Smooth muscle cell (in vitro differentiated cells): ENCODE measurements around the gene GPATCH3. TPM values are rescaled to one million over a fixed set of nuclear protein-coding genes. Genes with fewer than 3 reads are reported as not detected.

Experiments used
- DNase-seq: peaks from one replicate; lab custom pipeline; 2025; ENCODE audit not compliant: unreplicated experiment; lab: John Stamatoyannopoulos, UW
- H2AFZ ChIP-seq: fragments of 200-600 bp; sonication (generic); 2 replicates; pipeline ENCODE4 v1.6.0; 2016; ENCODE audit warnings: antibody characterized with exemption, low read depth, mild to moderate bottlenecking
- H3F3A ChIP-seq: fragments of 200-600 bp; sonication (generic); 2 replicates; pipeline ENCODE4 v1.6.0; 2017; ENCODE audit warnings: antibody characterized with exemption, low read depth
- H3K27ac ChIP-seq: fragments of 200-600 bp; sonication (generic); 2 replicates; pipeline ENCODE4 v1.5.1; 2016; ENCODE audit warnings: low read depth, mild to moderate bottlenecking
- H3K27me3 ChIP-seq: fragments of 200-600 bp; sonication (generic); 2 replicates; pipeline ENCODE4 v1.6.1; 2016; ENCODE audit warnings: low read depth, mild to moderate bottlenecking
- H3K36me3 ChIP-seq: fragments of 200-600 bp; sonication (generic); 2 replicates; pipeline ENCODE4 v1.5.1; 2016; ENCODE audit warnings: low read depth
- H3K4me1 ChIP-seq: fragments of 200-600 bp; sonication (generic); 2 replicates; pipeline ENCODE4 v1.5.1; 2016; ENCODE audit warnings: low read depth
- H3K4me2 ChIP-seq: fragments of 200-600 bp; sonication (generic); 2 replicates; pipeline ENCODE4 v1.6.0; 2016; ENCODE audit warnings: mild to moderate bottlenecking
- H3K4me3 ChIP-seq: fragments of 200-600 bp; sonication (generic); 2 replicates; pipeline ENCODE4 v1.5.1; 2016; ENCODE audit warnings: mild to moderate bottlenecking
- H3K79me2 ChIP-seq: fragments of 200-600 bp; sonication (generic); 2 replicates; pipeline ENCODE4 v1.6.0; 2016; ENCODE audit warnings: low read depth, mild to moderate bottlenecking
- H3K9ac ChIP-seq: fragments of 200-600 bp; sonication (generic); 2 replicates; pipeline ENCODE4 v1.6.0; 2016; ENCODE audit warnings: low read depth
- H3K9me3 ChIP-seq: fragments of 200-600 bp; sonication (generic); replicated peaks from 2 replicates; pipeline ENCODE4 v1.5.1; 2016; ENCODE audit warnings: low read depth
- H4K20me1 ChIP-seq: fragments of 200-600 bp; sonication (generic); 2 replicates; pipeline ENCODE4 v1.6.0; 2016; ENCODE audit warnings: low read depth
- WGBS: methylation state at CpG from one replicate; pipeline ENCODE4 v1.1.7; 2016; ENCODE audit warnings: low lambda C conversion rate; 5-methylcytosine and 5-hydroxymethylcytosine counted together
- polyA plus RNA-seq: library from polyadenylated mRNA; unstranded; fragments of >200 nt; fragmentation: Nextera tagmentation; extraction: Ambion mirVana; gene quantifications from 2 replicates; pipeline ENCODE4 v1.2.1, GENCODE V29; 2016
- total RNA-seq: library from RNA; depleted of rRNA; stranded (reverse); fragments of >200 nt; gene quantifications from 2 replicates; pipeline ENCODE4 v1.2.3, GENCODE V29; 2014
- TF ChIP-seq, protein P1 (sequence below): fragments of 200-600 bp; sonication (generic); IDR thresholded peaks from 2 replicates; pipeline ENCODE4 v1.5.1; 2017; ENCODE audit warnings: borderline replicate concordance, mild to moderate bottlenecking, antibody characterized with exemption; ENCODE audit not compliant: insufficient read depth, poor library complexity, severe bottlenecking

GPATCH3 gene
- total and polyA plus RNA-seq, 2 experiments from 2014 or later = 5.6 to 17.4 TPM

DNA sequence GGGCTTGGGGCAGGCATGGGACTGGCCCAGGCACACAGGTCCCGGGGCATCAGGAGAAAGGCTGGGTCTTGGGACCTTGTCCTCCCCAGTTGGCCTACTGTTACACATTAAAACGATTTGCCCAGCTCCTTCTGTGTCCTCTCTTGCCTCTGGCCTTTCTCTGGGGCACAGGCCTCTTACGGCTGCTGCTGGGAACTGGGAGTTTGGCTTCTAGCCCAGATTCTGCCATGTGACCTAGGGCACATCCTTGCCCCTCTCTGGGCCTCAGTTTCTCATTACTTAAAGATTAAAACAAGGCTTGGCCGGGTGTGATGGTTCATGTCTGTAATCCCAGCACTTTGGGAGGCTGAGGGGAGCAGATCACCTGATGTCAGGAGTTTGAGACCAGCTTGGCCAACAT, 46.0 kb upstream of the GPATCH3 start:
- Histone ChIP-seq H4K20me1 (peaks cover 3% of the 10 kb centered on the region), H3K79me2 (no peaks in the 10 kb centered on the region), H3K9me3 (no peaks in the 10 kb centered on the region), H3F3A (peaks cover 3% of the 10 kb centered on the region), H3K9ac (no peak overlapping the region), H3K4me2 (no peak overlapping the region), H3K27me3 (no peaks in the 10 kb centered on the region), H3K27ac (no peak overlapping the region), H2AFZ (no peak overlapping the region), H3K4me3 (no peak overlapping the region), H3K36me3 (peaks cover 5% of the 10 kb centered on the region), H3K4me1 (no peaks in the 10 kb centered on the region)
- TF ChIP-seq, protein P1, sequence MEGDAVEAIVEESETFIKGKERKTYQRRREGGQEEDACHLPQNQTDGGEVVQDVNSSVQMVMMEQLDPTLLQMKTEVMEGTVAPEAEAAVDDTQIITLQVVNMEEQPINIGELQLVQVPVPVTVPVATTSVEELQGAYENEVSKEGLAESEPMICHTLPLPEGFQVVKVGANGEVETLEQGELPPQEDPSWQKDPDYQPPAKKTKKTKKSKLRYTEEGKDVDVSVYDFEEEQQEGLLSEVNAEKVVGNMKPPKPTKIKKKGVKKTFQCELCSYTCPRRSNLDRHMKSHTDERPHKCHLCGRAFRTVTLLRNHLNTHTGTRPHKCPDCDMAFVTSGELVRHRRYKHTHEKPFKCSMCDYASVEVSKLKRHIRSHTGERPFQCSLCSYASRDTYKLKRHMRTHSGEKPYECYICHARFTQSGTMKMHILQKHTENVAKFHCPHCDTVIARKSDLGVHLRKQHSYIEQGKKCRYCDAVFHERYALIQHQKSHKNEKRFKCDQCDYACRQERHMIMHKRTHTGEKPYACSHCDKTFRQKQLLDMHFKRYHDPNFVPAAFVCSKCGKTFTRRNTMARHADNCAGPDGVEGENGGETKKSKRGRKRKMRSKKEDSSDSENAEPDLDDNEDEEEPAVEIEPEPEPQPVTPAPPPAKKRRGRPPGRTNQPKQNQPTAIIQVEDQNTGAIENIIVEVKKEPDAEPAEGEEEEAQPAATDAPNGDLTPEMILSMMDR = no peak
- 96% methylated on average over 4 of the region's 4 CpGs for WGBS
- no peak for DNase-seq

GRCh38 chr1:26945728-26946127, 45.5 kb upstream of the GPATCH3 start:
- Histone ChIP-seq H3K9ac (no peak overlapping the region), H3K4me1 (no peaks in the 10 kb centered on the region), H2AFZ (no peak overlapping the region), H3K4me3 (no peak overlapping the region), H3K27me3 (no peaks in the 10 kb centered on the region), H3K9me3 (no peaks in the 10 kb centered on the region), H3K79me2 (no peaks in the 10 kb centered on the region), H3K36me3 (peaks cover 5% of the 10 kb centered on the region), H4K20me1 (peaks cover 6% of the 10 kb centered on the region), H3K27ac (no peak overlapping the region), H3F3A (peaks cover 3% of the 10 kb centered on the region), H3K4me2 (no peak overlapping the region)
- TF ChIP-seq, protein P1 = no peak
- WGBS = 96% methylated on average over 8 of the region's 8 CpGs
- DNase-seq = no peak

DNA sequence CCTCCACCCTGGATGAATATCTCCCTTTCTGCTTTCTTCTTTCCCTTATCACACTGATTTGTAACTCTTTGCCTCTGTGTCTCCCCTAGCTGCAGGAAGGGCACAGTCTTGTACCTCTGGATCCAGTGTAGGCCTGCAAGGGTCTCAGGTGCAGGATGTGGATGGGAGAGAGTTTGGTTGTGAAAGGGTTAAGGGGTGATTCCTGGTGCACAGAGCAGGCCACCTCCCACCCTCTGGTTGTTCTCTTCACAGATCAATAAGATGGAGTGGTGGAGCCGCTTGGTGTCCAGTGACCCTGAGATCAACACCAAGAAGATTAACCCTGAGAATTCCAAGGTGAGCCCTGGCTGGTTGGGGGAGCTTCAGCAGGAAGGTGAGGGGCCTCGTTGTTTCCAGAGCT, 44.9 kb upstream of the GPATCH3 start:
- H3K9ac ChIP-seq = no peak overlapping the region
- H3K27ac ChIP-seq = no peak overlapping the region
- peaks cover 11% of the 10 kb centered on the region for H4K20me1 ChIP-seq
- no peak overlapping the region for H3K4me2 ChIP-seq
- TF ChIP-seq, protein P1 = no peak
- no peaks in the 10 kb centered on the region for H3K27me3 ChIP-seq
- no peaks in the 10 kb centered on the region for H3K4me1 ChIP-seq
- no peak overlapping the region for H2AFZ ChIP-seq
- H3K9me3 ChIP-seq = no peaks in the 10 kb centered on the region
- H3F3A ChIP-seq = peaks cover 3% of the 10 kb centered on the region
- WGBS = 86% methylated on average over 2 of the region's 2 CpGs
- no peak for DNase-seq
- H3K4me3 ChIP-seq = no peak overlapping the region
- peaks cover 5% of the 10 kb centered on the region for H3K36me3 ChIP-seq
- no peaks in the 10 kb centered on the region for H3K79me2 ChIP-seq

DNA sequence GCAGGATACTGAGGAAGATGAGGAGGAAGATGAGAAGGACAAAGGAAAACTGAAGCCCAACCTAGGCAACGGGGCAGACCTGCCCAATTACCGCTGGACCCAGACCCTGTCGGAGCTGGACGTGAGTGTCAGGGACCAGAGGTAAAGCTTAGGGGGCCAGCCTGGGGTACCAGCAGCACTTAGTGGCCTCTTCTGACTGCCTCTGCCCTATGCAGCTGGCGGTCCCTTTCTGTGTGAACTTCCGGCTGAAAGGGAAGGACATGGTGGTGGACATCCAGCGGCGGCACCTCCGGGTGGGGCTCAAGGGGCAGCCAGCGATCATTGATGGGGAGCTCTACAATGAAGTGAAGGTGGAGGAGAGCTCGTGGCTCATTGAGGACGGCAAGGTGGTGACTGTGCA, 42.4 kb upstream of the GPATCH3 start:
- peaks cover 14% of the 10 kb centered on the region for H3K79me2 ChIP-seq
- H3K27ac ChIP-seq = no peak overlapping the region
- H3K27me3 ChIP-seq = no peaks in the 10 kb centered on the region
- H3K9ac ChIP-seq = no peak overlapping the region
- peaks cover 3% of the 10 kb centered on the region for H3F3A ChIP-seq
- H3K4me1 ChIP-seq = no peaks in the 10 kb centered on the region
- peaks cover 32% of the 10 kb centered on the region for H4K20me1 ChIP-seq
- WGBS = 98% methylated on average over 12 of the region's 12 CpGs
- no peak overlapping the region for H2AFZ ChIP-seq
- peaks cover 5% of the 10 kb centered on the region for H3K36me3 ChIP-seq
- TF ChIP-seq, protein P1 = no peak
- no peaks in the 10 kb centered on the region for H3K9me3 ChIP-seq
- no peak overlapping the region for H3K4me2 ChIP-seq
- DNase-seq = no peak
- no peak overlapping the region for H3K4me3 ChIP-seq
